ENCODE measurements around the gene MRPL44. TPM values are rescaled to one million over a fixed set of nuclear protein-coding genes. Genes with fewer than 3 reads are reported as not detected.
A peak's percentile ranks its signal among the peaks of the same experiment; 100 is the strongest.

MRPL44 gene
- total and polyA plus RNA-seq, 2 of the 13 experiments (the other 11 are each of a cell fraction or from before 2014, with no cell fraction given): 38.4 to 78.0 TPM

GRCh38 chr2:223930103-223930976 is 26.9 kb upstream of the MRPL44 start (continued):
- TF ChIP-seq FOSL1 (CRISPR knock-in tag; IDR thresholded peaks at IDR 0.05; ENCODE audit: borderline replicate concordance) (no peak), JUND (CRISPR knock-in tag; IDR thresholded peaks at IDR 0.05) (peak; percentile 62; the same call in 1 of the 2 replicates), CBX1 (IDR thresholded peaks at IDR 0.05; ENCODE audit: low read depth) (peak; percentile 48), ZNF691 (CRISPR knock-in tag; IDR thresholded peaks at IDR 0.05; ENCODE audit: borderline replicate concordance, low read depth) (peak; percentile 87), SRY (CRISPR knock-in tag; IDR thresholded peaks at IDR 0.05) (peak; percentile 51; the same call in 1 of the 2 replicates), SRSF4 (IDR thresholded peaks at IDR 0.05; ENCODE audit: low read depth, low read length, poor library complexity, severe bottlenecking) (no peak), HMGXB4 (CRISPR knock-in tag; IDR thresholded peaks at IDR 0.05; ENCODE audit: borderline replicate concordance in 1 of 2, low read depth in 1 of 2) (peak; percentile 73 to 87), CREB1 (IDR thresholded peaks at IDR 0.05) (peak; percentile 97), CREB1 (CRISPR knock-in tag; IDR thresholded peaks at IDR 0.05) (peak; percentile 94), ZNF225 (CRISPR knock-in tag; IDR thresholded peaks at IDR 0.05) (peak; percentile 68; the same call in 1 of the 2 replicates), ZNF253 (CRISPR knock-in tag; IDR thresholded peaks at IDR 0.05; ENCODE audit: borderline replicate concordance) (0 out of 2 replicates have a peak, but pooled peaks have one; percentile 60), MAZ (IDR thresholded peaks at IDR 0.05; ENCODE audit: borderline replicate concordance, low read depth, low read length) (0 out of 2 replicates have a peak, but pooled peaks have one; percentile 25), MAZ (CRISPR knock-in tag; IDR thresholded peaks at IDR 0.05; ENCODE audit: low read depth) (peak; percentile 28; the same call in 1 of the 2 replicates), SIX4 (CRISPR knock-in tag; IDR thresholded peaks at IDR 0.05) (peak; percentile 81), SYNCRIP (IDR thresholded peaks at IDR 0.05; ENCODE audit: insufficient read depth, low read depth, low read length) (no peak), SOX13 (IDR thresholded peaks at IDR 0.05) (no peak), SOX13 (CRISPR knock-in tag; conservative IDR thresholded peaks at IDR 0.05 in 1 of 2, IDR thresholded peaks at IDR 0.05 in 1 of 2) (peak in 1 of 2 experiments; percentile 46; a peak in 2 of 4 replicates), SP4 (CRISPR knock-in tag; IDR thresholded peaks at IDR 0.05) (peak; percentile 81), ZNF7 (CRISPR knock-in tag; IDR thresholded peaks at IDR 0.05) (no peak), SNAPC5 (CRISPR knock-in tag; IDR thresholded peaks at IDR 0.05; ENCODE audit: borderline replicate concordance) (0 out of 2 replicates have a peak, but pooled peaks have one; percentile 13)
- TF ChIP-seq, protein P1, sequence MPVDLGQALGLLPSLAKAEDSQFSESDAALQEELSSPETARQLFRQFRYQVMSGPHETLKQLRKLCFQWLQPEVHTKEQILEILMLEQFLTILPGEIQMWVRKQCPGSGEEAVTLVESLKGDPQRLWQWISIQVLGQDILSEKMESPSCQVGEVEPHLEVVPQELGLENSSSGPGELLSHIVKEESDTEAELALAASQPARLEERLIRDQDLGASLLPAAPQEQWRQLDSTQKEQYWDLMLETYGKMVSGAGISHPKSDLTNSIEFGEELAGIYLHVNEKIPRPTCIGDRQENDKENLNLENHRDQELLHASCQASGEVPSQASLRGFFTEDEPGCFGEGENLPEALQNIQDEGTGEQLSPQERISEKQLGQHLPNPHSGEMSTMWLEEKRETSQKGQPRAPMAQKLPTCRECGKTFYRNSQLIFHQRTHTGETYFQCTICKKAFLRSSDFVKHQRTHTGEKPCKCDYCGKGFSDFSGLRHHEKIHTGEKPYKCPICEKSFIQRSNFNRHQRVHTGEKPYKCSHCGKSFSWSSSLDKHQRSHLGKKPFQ (CRISPR knock-in tag; IDR thresholded peaks at IDR 0.05; ENCODE audit: insufficient replicate concordance): peak; percentile 64
- TF ChIP-seq, protein P2, sequence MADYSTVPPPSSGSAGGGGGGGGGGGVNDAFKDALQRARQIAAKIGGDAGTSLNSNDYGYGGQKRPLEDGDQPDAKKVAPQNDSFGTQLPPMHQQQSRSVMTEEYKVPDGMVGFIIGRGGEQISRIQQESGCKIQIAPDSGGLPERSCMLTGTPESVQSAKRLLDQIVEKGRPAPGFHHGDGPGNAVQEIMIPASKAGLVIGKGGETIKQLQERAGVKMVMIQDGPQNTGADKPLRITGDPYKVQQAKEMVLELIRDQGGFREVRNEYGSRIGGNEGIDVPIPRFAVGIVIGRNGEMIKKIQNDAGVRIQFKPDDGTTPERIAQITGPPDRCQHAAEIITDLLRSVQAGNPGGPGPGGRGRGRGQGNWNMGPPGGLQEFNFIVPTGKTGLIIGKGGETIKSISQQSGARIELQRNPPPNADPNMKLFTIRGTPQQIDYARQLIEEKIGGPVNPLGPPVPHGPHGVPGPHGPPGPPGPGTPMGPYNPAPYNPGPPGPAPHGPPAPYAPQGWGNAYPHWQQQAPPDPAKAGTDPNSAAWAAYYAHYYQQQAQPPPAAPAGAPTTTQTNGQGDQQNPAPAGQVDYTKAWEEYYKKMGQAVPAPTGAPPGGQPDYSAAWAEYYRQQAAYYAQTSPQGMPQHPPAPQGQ (CRISPR knock-in tag; IDR thresholded peaks at IDR 0.05; ENCODE audit: borderline replicate concordance): no peak

Data from HepG2 (cell line).